ENCODE measurements around the gene PDHA1. TPM values are rescaled to one million over a fixed set of nuclear protein-coding genes. Genes with fewer than 3 reads are reported as not detected.

The PDHA1 gene
- total and polyA plus RNA-seq, 2 donors (not counting 1 experiment from before 2014, with no cell fraction given): 73.2 to 161 TPM

- no peaks in the 10 kb centered on the region for H3K79me2 ChIP-seq (ENCODE audit: control insufficient read depth, insufficient read depth, low read length)
- no peak overlapping the region for H3K4me2 ChIP-seq (ENCODE audit: extremely low read depth, insufficient read depth, low read length)
- no peaks in the 10 kb centered on the region for H4K20me1 ChIP-seq (ENCODE audit: control insufficient read depth, extremely low read depth, insufficient read depth, low read length)
- no peak overlapping the region for H2AFZ ChIP-seq (ENCODE audit: low read length)
- H3K27ac ChIP-seq (ENCODE audit: insufficient read depth, low read length): no peak overlapping the region
- no peaks in the 10 kb centered on the region for H3K27me3 ChIP-seq (ENCODE audit: control insufficient read depth, insufficient read depth, low read length)
- no peak for DNase-seq (ENCODE audit: low read depth in 2 of 2)
- H3K36me3 ChIP-seq (ENCODE audit: control insufficient read depth, insufficient read depth, low read length): no peaks in the 10 kb centered on the region
- no peaks in the 10 kb centered on the region for H3K4me1 ChIP-seq (ENCODE audit: control insufficient read depth, extremely low read depth, insufficient read depth, low read length)
- H3K4me3 ChIP-seq (replicated peaks in 1 of 4; ENCODE audit: control extremely low read depth in 1 of 4, insufficient read depth in 1 of 4, low read depth in 3 of 4, low read length in 4 of 4): no peak overlapping the region
- no peak overlapping the region for H3K9ac ChIP-seq (ENCODE audit: insufficient read depth, low read length)
- H3K9me3 ChIP-seq (ENCODE audit: control insufficient read depth, insufficient read depth, low read depth, low read length): no peaks in the 10 kb centered on the region
- no peak for TF ChIP-seq EZH2 (IDR thresholded peaks at IDR 0.05; ENCODE audit: low read length, missing control alignments)
- TF ChIP-seq, protein P1, sequence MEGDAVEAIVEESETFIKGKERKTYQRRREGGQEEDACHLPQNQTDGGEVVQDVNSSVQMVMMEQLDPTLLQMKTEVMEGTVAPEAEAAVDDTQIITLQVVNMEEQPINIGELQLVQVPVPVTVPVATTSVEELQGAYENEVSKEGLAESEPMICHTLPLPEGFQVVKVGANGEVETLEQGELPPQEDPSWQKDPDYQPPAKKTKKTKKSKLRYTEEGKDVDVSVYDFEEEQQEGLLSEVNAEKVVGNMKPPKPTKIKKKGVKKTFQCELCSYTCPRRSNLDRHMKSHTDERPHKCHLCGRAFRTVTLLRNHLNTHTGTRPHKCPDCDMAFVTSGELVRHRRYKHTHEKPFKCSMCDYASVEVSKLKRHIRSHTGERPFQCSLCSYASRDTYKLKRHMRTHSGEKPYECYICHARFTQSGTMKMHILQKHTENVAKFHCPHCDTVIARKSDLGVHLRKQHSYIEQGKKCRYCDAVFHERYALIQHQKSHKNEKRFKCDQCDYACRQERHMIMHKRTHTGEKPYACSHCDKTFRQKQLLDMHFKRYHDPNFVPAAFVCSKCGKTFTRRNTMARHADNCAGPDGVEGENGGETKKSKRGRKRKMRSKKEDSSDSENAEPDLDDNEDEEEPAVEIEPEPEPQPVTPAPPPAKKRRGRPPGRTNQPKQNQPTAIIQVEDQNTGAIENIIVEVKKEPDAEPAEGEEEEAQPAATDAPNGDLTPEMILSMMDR (conservative IDR thresholded peaks at IDR 0.05 in 1 of 2, IDR thresholded peaks at IDR 0.05 in 1 of 2; ENCODE audit: low read depth in 1 of 2, low read length in 2 of 2): no peak
These were observed 49.0 kb downstream of the PDHA1 start for GRCh38 chrX:19392703-19393102.

DNA sequence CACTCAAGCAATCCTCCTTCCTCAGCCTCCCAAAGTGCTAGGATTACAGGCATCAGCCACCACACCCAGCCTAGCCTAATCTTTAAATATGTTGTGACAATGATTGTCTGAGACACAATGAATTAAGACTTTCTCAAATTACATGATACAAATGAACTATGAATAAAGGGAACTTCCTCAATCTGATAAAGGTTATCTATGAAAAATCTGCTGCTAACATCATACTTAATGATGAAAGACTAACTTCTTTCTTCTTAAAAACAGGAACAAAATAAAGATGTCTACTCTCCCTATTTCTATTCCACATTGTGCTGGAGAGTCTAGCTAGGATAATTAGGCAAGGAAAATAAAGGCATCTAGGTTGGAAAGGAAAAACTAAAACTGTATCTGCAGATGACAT, 60.0 kb downstream of the PDHA1 start:
- no peak for DNase-seq (ENCODE audit: low read depth in 2 of 2)
- H3K4me1 ChIP-seq (ENCODE audit: control insufficient read depth, extremely low read depth, insufficient read depth, low read length): no peaks in the 10 kb centered on the region
- no peaks in the 10 kb centered on the region for H3K27me3 ChIP-seq (ENCODE audit: control insufficient read depth, insufficient read depth, low read length)
- H3K9me3 ChIP-seq (ENCODE audit: control insufficient read depth, insufficient read depth, low read depth, low read length): no peaks in the 10 kb centered on the region
- H3K4me2 ChIP-seq (ENCODE audit: extremely low read depth, insufficient read depth, low read length): no peak overlapping the region
- no peak overlapping the region for H2AFZ ChIP-seq (ENCODE audit: low read length)
- no peak overlapping the region for H3K27ac ChIP-seq (ENCODE audit: insufficient read depth, low read length)
- no peak for TF ChIP-seq EZH2 (IDR thresholded peaks at IDR 0.05; ENCODE audit: low read length, missing control alignments)
- H3K36me3 ChIP-seq (ENCODE audit: control insufficient read depth, insufficient read depth, low read length): no peaks in the 10 kb centered on the region
- H3K79me2 ChIP-seq (ENCODE audit: control insufficient read depth, insufficient read depth, low read length): no peaks in the 10 kb centered on the region
- no peaks in the 10 kb centered on the region for H4K20me1 ChIP-seq (ENCODE audit: control insufficient read depth, extremely low read depth, insufficient read depth, low read length)
- no peak overlapping the region for H3K9ac ChIP-seq (ENCODE audit: insufficient read depth, low read length)
- no peak overlapping the region for H3K4me3 ChIP-seq (replicated peaks in 1 of 4; ENCODE audit: control extremely low read depth in 1 of 4, insufficient read depth in 1 of 4, low read depth in 3 of 4, low read length in 4 of 4)

- Histone ChIP-seq H3K27ac (ENCODE audit: insufficient read depth, low read length) (no peak overlapping the region), H3K4me2 (ENCODE audit: extremely low read depth, insufficient read depth, low read length) (no peak overlapping the region), H3K4me3 (replicated peaks in 1 of 4; ENCODE audit: control extremely low read depth in 1 of 4, insufficient read depth in 1 of 4, low read depth in 3 of 4, low read length in 4 of 4) (no peak overlapping the region), H4K20me1 (ENCODE audit: control insufficient read depth, extremely low read depth, insufficient read depth, low read length) (no peaks in the 10 kb centered on the region), H2AFZ (ENCODE audit: low read length) (no peak overlapping the region), H3K27me3 (ENCODE audit: control insufficient read depth, insufficient read depth, low read length) (no peaks in the 10 kb centered on the region), H3K4me1 (ENCODE audit: control insufficient read depth, extremely low read depth, insufficient read depth, low read length) (no peaks in the 10 kb centered on the region), H3K9me3 (ENCODE audit: control insufficient read depth, insufficient read depth, low read depth, low read length) (no peaks in the 10 kb centered on the region), H3K79me2 (ENCODE audit: control insufficient read depth, insufficient read depth, low read length) (no peaks in the 10 kb centered on the region), H3K9ac (ENCODE audit: insufficient read depth, low read length) (no peak overlapping the region), H3K36me3 (ENCODE audit: control insufficient read depth, insufficient read depth, low read length) (no peaks in the 10 kb centered on the region)
- no peak for TF ChIP-seq EZH2 (IDR thresholded peaks at IDR 0.05; ENCODE audit: low read length, missing control alignments)
- TF ChIP-seq, protein P1 (conservative IDR thresholded peaks at IDR 0.05 in 1 of 2, IDR thresholded peaks at IDR 0.05 in 1 of 2; ENCODE audit: low read depth in 1 of 2, low read length in 2 of 2): no peak
- DNase-seq (ENCODE audit: low read depth in 2 of 2): no peak
These were observed 66.5 kb downstream of the PDHA1 start for GRCh38 chrX:19410259-19410658.

Other genes with a start within 250 kb of the PDHA1 start
- gene ADGRG2, start 221.5 kb upstream of the PDHA1 start, total RNA-seq: under 0.01 TPM in 2 replicates
- gene ADGRG2, start 221.5 kb upstream of the PDHA1 start, polyA plus RNA-seq: 0.03 and 0.05 TPM in 2 replicates
- under 0.01 TPM in 2 replicates for gene MAP3K15, start 171.6 kb downstream of the PDHA1 start, total RNA-seq
- 0.07 and 0.14 TPM in 2 replicates for gene MAP3K15, start 171.6 kb downstream of the PDHA1 start, polyA plus RNA-seq

Data from fibroblast of lung (primary cell).